NT2/D1 (cell line): ENCODE data around the gene FGD5.

Source experiments
- SUZ12 ChIP-seq: IDR thresholded peaks from 2 replicates; pipeline ENCODE4 v1.6.1; 2011; ENCODE audit not compliant: insufficient read length, insufficient read depth; ENCODE audit errors: extremely low read depth
- YY1 ChIP-seq: IDR thresholded peaks from 2 replicates; pipeline ENCODE4 v1.6.1; 2011; ENCODE audit not compliant: insufficient read length, insufficient read depth
- ZNF274 ChIP-seq: IDR thresholded peaks from 2 replicates; pipeline ENCODE4 v1.6.1; 2011; ENCODE audit warnings: mild to moderate bottlenecking, low read depth, low read length

- TF ChIP-seq ZNF274 (no peak), YY1 (no peak), SUZ12 (no peak)
Observed at GRCh38 chr3:14957925-14958324, 139.2 kb downstream of the FGD5 start.
